Sigmoid colon (tissue), 7 donors: ENCODE results near the gene ERBB2. TPM values are rescaled to one million over a fixed set of nuclear protein-coding genes. Genes with fewer than 3 reads are reported as not detected.

Source experiments
- DNase-seq: peaks from one replicate; pipeline ENCODE4 v3.0.0-alpha.2; 2019
- H3K27ac ChIP-seq, 4 donors: fragments of 200-600 bp; sonication (generic); one replicate each; pipeline ENCODE4 v1.5.1; 2016 to 2019; ENCODE audit warnings: mild to moderate bottlenecking in 1 of 4
- H3K27me3 ChIP-seq, 3 donors: fragments of 200-600 bp; sonication (generic); one replicate each; pipeline ENCODE4 v1.5.1; 2019; ENCODE audit warnings: mild to moderate bottlenecking in 1 of 3
- H3K36me3 ChIP-seq, 4 donors: fragments of 200-600 bp; sonication (generic); one replicate each; pipeline ENCODE4 v1.5.1; 2016 to 2019
- H3K4me1 ChIP-seq, 4 donors: fragments of 200-600 bp; sonication (generic); one replicate each; pipeline ENCODE4 v1.5.1; 2017 to 2019
- H3K4me3 ChIP-seq, 4 donors: fragments of 200-600 bp; sonication (generic); one replicate each; pipeline ENCODE4 v1.5.1; 2017 to 2019; ENCODE audit warnings: mild to moderate bottlenecking in 2 of 4, moderate library complexity in 1 of 4
- H3K9me3 ChIP-seq, 4 donors: fragments of 200-600 bp in 3 of 4; sonication (generic) in 3 of 4; one replicate each; pipeline versions ENCODE4 v1.5.1 to v1.6.1; 2013 to 2019
- CTCF ChIP-seq, 4 experiments: fragments of 450-650 bp in 3 of 4; fragments of 200-600 bp in 1 of 4; IDR thresholded peaks; one replicate each; pipeline ENCODE4 v1.5.1; 2016 to 2019; ENCODE audit warnings: antibody characterized with exemption in 4 of 4, mild to moderate bottlenecking in 3 of 4, moderate library complexity in 2 of 4
- EP300 ChIP-seq, 4 donors: sonication (generic); formaldehyde crosslinking; IDR thresholded peaks; one replicate each; pipeline ENCODE4 v1.6.1; 2017; ENCODE audit warnings: antibody characterized with exemption in 4 of 4
- POLR2A ChIP-seq, 2 donors: fragments of 450-650 bp; IDR thresholded peaks; one replicate each; pipeline ENCODE4 v1.6.1; 2016; ENCODE audit warnings: antibody characterized with exemption in 2 of 2, mild to moderate bottlenecking in 2 of 2, moderate library complexity in 2 of 2
- POLR2AphosphoS5 ChIP-seq, 4 donors: sonication (generic); formaldehyde crosslinking; IDR thresholded peaks; one replicate each; pipeline ENCODE4 v1.6.1; 2017; ENCODE audit warnings: antibody characterized with exemption in 4 of 4
- WGBS, 2 donors: extraction: QIAGEN DNeasy Blood & Tissue Kit; methylation state at CpG; one replicate each; pipeline ENCODE4 v1.1.7; 2013; 5-methylcytosine and 5-hydroxymethylcytosine counted together
- intact Hi-C: fragments of 100-400 bp; cut with DNase I; formaldehyde crosslinking; loops from one replicate; pipeline ENCODE4 v1.15.1; 2023
- polyA plus RNA-seq, 3 donors: library from polyadenylated mRNA; stranded (reverse); fragments of 200-250 nt; gene quantifications; one replicate each; pipeline ENCODE4 v1.2.3, GENCODE V29; 2013
- total RNA-seq, 4 donors: library from RNA; depleted of rRNA; stranded (reverse); fragments of >200 nt; gene quantifications; one replicate each; pipeline ENCODE4 v1.1.0, GENCODE V29; 2016
- donor health status: healthy with polysubstance abuse.
- donor health status: Bipolar disorder and iron deficiency.
- donor health status: healthy.

ERBB2 gene
- total and polyA plus RNA-seq, 7 donors, result 11.8 to 58.9 (median 21.0) TPM

DNA sequence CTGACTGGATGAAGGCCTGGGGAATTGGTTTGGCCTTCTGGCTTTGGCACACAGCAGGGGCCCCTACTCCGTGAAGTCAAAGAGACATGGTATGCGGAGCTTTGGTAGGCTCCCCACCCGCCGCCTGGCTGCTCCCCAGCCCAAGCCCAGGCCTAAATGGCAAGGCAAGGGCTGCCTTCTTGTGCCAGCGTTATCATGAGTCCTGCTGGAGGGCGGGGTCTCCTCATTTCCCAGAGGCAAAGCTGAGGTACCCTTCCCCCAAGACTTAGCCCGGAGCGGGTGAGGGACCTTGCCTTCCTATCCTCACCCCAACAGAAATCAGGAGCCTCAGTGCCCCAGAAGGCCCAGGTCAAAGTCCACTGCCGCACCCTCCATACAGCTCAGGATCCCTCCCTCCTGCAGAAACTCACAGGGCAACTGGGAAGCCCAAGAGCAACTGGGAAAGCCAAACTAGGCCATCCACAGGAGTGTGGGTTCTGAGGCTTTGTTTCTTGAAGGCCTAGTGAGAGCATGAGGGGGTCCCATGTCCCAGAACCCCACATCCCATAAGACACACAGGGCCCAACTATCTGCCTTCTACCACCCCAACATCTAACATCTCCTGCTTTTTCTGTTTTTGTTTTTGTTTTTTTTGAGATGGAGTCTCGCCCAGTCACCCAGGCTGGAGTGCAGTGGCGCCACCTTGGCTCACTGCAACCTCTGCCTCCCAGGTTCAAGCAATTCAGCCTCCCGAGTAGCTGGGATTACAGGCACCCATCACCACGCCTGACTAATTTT is 21.3 kb upstream of the ERBB2 start:
- TF ChIP-seq POLR2AphosphoS5 (IDR thresholded peaks at IDR 0.05) (no peak), EP300 (IDR thresholded peaks at IDR 0.05) (no peak), POLR2A (IDR thresholded peaks at IDR 0.05) (no peak), CTCF (IDR thresholded peaks at IDR 0.05) (no peak)
- WGBS, 2 donors, result 30 to 70% methylated on average over 13 of the region's 13 CpGs
- Histone ChIP-seq H3K9me3 (no peaks in the 10 kb centered on the region), H3K36me3 (peaks cover 0 to 30% (median 0%) of the 10 kb centered on the region in 4 donors), H3K27ac (peak overlapping the region in 1 of 4 donors; percentile 64), H3K4me1 (peaks cover 0 to 6% (median 0%) of the 10 kb centered on the region in 4 donors), H3K4me3 (no peak overlapping the region), H3K27me3 (no peaks in the 10 kb centered on the region)
- intact Hi-C loops, result no loop called here
- DNase-seq, result no peak

GRCh38 chr17:39679521-39680192 is 20.2 kb upstream of the ERBB2 start:
- Histone ChIP-seq H3K4me3 (no peak overlapping the region), H3K4me1 (peaks cover 0 to 6% (median 0%) of the 10 kb centered on the region in 4 donors), H3K27me3 (no peaks in the 10 kb centered on the region), H3K36me3 (peaks cover 0 to 40% (median 0%) of the 10 kb centered on the region in 4 donors), H3K9me3 (no peaks in the 10 kb centered on the region), H3K27ac (no peak overlapping the region)
- no peak for DNase-seq
- TF ChIP-seq CTCF (IDR thresholded peaks at IDR 0.05) (no peak), EP300 (IDR thresholded peaks at IDR 0.05) (no peak), POLR2AphosphoS5 (IDR thresholded peaks at IDR 0.05) (no peak), POLR2A (IDR thresholded peaks at IDR 0.05) (no peak)
- intact Hi-C loops, result no loop called here
- WGBS, 2 donors, result 48 to 50% methylated on average over 12 of the region's 12 CpGs

DNA sequence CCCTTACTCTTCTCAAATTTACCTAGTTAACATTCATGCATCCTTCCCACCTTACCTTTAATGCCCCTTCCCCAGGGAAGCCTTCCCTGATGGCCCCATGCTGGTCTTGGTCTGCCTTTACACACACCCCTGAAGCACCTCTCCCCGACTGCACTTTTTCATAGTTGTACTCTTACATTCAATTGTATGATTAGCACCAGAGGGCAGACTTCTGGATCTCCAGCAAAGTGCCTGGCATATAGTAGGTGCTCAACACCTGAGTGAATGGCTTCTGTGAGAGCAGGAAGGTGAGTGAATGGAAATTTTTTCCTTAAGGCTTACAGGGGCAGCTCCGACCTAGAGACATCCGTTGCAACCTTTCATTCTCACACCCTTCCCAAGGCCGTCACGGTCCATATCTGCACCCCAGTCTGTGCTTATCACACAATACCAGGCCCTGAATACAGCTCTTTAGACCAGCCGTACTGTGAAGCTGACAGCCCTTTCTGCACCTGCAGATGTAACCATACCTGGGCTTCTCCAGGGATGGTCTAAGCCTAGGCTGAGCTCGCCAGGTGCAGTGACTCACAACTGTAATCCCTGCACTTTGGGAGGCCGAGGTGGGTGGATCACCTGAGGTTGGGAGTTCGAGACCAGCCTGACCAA is 16.4 kb upstream of the ERBB2 start:
- Histone ChIP-seq H3K4me3 (no peak overlapping the region), H3K36me3 (peaks cover 0 to 41% (median 0%) of the 10 kb centered on the region in 4 donors), H3K4me1 (peaks cover 0 to 7% (median 7%) of the 10 kb centered on the region in 4 donors), H3K27me3 (no peaks in the 10 kb centered on the region), H3K27ac (no peak overlapping the region), H3K9me3 (no peaks in the 10 kb centered on the region)
- WGBS, 2 donors, result 89 to 94% methylated on average over 9 of the region's 9 CpGs
- TF ChIP-seq CTCF (IDR thresholded peaks at IDR 0.05), result no peak
- DNase-seq, result no peak
- intact Hi-C loops, result no loop called here

DNA sequence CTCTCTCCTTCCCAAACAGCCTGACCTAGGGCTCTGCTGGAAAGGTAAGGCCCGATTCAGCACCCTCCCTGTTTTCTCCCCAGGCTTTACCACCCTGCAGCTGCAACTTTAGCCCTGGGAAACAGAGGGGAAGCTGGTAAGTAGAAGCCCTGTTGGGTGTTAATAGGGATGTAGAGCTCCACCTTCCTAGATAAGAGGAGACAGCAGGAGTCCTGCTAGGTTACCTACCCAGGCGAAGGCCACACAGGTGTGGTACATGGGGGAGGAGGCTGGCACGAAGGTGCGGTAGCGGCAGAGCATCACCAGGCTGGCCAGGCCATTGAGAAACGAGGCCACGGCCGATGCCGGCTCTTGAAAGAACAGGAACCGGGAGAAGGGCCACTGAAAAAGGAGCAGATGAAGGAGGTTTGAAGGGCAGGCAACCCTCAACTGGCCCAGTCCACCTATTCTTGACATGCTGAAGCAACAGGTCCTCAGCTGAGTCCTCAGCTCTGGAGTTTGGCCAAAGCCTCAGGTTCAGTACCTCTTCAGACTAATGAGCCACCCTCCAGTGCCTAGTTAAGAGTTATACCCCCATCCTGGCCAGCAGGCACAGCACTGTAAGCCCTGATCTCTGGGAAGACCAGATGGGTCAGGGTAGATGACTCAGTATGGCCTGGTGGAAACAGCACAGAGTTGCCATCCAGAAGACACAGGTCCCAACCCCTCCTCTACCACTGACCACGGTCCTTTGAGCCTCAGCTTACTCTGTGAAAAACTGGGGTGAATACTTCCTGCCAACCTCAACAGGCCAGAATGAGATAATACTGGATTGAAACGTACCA is 15.3 kb upstream of the ERBB2 start:
- peaks cover 0 to 15% (median 15%) of the 10 kb centered on the region in 4 donors for H3K4me1 ChIP-seq
- no peak overlapping the region for H3K4me3 ChIP-seq
- H3K27me3 ChIP-seq, result no peaks in the 10 kb centered on the region
- no peak for TF ChIP-seq EP300 (IDR thresholded peaks at IDR 0.05)
- no peak for TF ChIP-seq POLR2A (IDR thresholded peaks at IDR 0.05)
- TF ChIP-seq POLR2AphosphoS5 (IDR thresholded peaks at IDR 0.05), result no peak
- no peak for TF ChIP-seq CTCF (IDR thresholded peaks at IDR 0.05)
- no peak for DNase-seq
- peaks cover 0 to 40% (median 0%) of the 10 kb centered on the region in 4 donors for H3K36me3 ChIP-seq
- no peaks in the 10 kb centered on the region for H3K9me3 ChIP-seq
- 94 to 95% methylated on average over 12 of the region's 12 CpGs for WGBS, 2 donors
- intact Hi-C loops, result loop anchor here (5.0 kb wide), 2 partner anchors 48 to 68 kb away; partner anchors contain the start of gene MIEN1
- H3K27ac ChIP-seq, result no peak overlapping the region
